ENCODE data around the gene HRG. TPM values are rescaled to one million over a fixed set of nuclear protein-coding genes. Genes with fewer than 3 reads are reported as not detected.

Gene HRG
- polyA plus RNA-seq, 1 donor from 2014 or later: not detected

DNA sequence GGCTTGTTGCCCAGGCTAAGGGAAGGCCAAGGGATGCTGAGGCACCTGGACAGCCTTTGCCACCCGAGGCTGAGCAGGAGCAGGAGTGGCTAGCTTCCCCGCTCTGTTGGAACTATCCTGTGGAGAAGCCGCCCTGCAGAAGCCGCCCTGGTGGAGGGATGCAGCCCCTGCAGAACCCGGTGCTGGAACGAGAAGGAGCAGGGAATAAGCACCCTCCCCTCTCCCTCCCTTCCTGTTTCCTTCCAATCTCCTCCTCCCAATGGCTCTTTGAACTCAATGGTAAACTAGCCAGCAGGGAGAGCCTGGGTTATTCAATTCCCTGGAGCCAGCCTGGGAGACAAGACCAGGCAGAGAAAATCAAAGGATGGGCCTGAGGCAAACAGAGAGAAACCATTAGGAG, 11.8 kb upstream of the HRG start:
- Histone ChIP-seq H3K27ac (ENCODE audit: low read length) (peak overlapping the region; percentile 49), H3K79me2 (replicated peaks; ENCODE audit: insufficient read depth, low read length) (no peaks in the 10 kb centered on the region), H3K4me2 (ENCODE audit: low read length) (no peak overlapping the region), H3K9me2 (ENCODE audit: insufficient read depth, low read length) (no peaks in the 10 kb centered on the region), H3K9ac (ENCODE audit: low read length) (no peak overlapping the region), H3F3A (ENCODE audit: insufficient read depth, low read length, poor library complexity, severe bottlenecking) (no peaks in the 10 kb centered on the region), H2AFZ (ENCODE audit: low read depth, low read length) (no peak overlapping the region), H3K9me3 (ENCODE audit: low read length) (no peaks in the 10 kb centered on the region), H4K20me1 (ENCODE audit: insufficient read depth) (no peaks in the 10 kb centered on the region), H3K27me3 (ENCODE audit: insufficient read depth, low read depth, low read length) (no peaks in the 10 kb centered on the region), H3K4me3 (ENCODE audit: low read length) (no peak overlapping the region), H3K36me3 (ENCODE audit: insufficient read depth, low read length) (no peaks in the 10 kb centered on the region)
- no peak for TF ChIP-seq TAF1 (IDR thresholded peaks at IDR 0.05; ENCODE audit: low read depth)
- TF ChIP-seq, protein P1, sequence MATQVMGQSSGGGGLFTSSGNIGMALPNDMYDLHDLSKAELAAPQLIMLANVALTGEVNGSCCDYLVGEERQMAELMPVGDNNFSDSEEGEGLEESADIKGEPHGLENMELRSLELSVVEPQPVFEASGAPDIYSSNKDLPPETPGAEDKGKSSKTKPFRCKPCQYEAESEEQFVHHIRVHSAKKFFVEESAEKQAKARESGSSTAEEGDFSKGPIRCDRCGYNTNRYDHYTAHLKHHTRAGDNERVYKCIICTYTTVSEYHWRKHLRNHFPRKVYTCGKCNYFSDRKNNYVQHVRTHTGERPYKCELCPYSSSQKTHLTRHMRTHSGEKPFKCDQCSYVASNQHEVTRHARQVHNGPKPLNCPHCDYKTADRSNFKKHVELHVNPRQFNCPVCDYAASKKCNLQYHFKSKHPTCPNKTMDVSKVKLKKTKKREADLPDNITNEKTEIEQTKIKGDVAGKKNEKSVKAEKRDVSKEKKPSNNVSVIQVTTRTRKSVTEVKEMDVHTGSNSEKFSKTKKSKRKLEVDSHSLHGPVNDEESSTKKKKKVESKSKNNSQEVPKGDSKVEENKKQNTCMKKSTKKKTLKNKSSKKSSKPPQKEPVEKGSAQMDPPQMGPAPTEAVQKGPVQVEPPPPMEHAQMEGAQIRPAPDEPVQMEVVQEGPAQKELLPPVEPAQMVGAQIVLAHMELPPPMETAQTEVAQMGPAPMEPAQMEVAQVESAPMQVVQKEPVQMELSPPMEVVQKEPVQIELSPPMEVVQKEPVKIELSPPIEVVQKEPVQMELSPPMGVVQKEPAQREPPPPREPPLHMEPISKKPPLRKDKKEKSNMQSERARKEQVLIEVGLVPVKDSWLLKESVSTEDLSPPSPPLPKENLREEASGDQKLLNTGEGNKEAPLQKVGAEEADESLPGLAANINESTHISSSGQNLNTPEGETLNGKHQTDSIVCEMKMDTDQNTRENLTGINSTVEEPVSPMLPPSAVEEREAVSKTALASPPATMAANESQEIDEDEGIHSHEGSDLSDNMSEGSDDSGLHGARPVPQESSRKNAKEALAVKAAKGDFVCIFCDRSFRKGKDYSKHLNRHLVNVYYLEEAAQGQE (IDR thresholded peaks at IDR 0.05; ENCODE audit: borderline replicate concordance): no peak
- TF ChIP-seq POLR2AphosphoS5 (IDR thresholded peaks at IDR 0.05): no peak
- TF ChIP-seq RAD21 (conservative IDR thresholded peaks at IDR 0.05): no peak
- no peak for TF ChIP-seq EZH2 (IDR thresholded peaks at IDR 0.05; ENCODE audit: borderline replicate concordance, insufficient read depth, low read length, poor library complexity, severe bottlenecking)
- TF ChIP-seq, protein P2, sequence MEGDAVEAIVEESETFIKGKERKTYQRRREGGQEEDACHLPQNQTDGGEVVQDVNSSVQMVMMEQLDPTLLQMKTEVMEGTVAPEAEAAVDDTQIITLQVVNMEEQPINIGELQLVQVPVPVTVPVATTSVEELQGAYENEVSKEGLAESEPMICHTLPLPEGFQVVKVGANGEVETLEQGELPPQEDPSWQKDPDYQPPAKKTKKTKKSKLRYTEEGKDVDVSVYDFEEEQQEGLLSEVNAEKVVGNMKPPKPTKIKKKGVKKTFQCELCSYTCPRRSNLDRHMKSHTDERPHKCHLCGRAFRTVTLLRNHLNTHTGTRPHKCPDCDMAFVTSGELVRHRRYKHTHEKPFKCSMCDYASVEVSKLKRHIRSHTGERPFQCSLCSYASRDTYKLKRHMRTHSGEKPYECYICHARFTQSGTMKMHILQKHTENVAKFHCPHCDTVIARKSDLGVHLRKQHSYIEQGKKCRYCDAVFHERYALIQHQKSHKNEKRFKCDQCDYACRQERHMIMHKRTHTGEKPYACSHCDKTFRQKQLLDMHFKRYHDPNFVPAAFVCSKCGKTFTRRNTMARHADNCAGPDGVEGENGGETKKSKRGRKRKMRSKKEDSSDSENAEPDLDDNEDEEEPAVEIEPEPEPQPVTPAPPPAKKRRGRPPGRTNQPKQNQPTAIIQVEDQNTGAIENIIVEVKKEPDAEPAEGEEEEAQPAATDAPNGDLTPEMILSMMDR (IDR thresholded peaks at IDR 0.05; ENCODE audit: poor library complexity, severe bottlenecking): no peak
- TF ChIP-seq SMC3 (conservative IDR thresholded peaks at IDR 0.05; ENCODE audit: poor library complexity): no peak
- TF ChIP-seq EP300 (conservative IDR thresholded peaks at IDR 0.05; ENCODE audit: poor library complexity, severe bottlenecking): no peak
- no peak for TF ChIP-seq MXI1 (conservative IDR thresholded peaks at IDR 0.05; ENCODE audit: poor library complexity, severe bottlenecking)

DNA sequence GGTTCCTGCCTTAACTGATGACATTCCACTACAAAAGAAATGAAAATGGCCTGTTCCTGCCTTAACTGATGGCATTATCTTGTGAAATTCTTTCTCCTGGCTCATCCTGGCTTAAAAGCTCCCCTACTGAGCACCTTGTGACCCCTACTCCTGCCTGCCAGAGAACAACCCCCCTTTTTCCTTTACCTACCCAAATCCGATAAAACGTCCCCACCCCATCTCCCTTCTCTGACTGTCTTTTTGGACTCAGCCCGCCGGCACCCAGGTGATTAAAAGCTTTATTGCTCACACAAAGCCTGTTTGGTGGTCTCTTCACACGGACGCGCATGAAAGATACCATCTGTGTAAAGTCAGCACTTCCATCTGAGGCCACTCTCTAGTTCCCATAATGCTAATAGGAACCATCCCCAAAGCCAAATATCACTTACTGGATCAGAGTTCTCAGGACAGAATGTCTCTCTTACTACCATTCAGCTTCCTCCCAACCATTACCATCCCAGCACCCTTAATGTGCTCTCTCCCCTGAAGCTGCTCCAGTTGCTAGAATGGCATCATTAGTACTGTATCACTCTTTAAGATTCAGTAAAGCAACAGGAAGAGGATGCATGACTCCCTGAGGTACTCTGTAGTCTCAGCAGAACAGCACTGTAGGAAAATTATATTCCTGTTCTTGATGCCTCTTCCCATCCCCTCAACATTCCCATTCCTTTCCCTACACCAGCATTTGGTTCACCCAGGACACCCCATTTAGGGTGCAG, 2.3 kb upstream of the HRG start:
- Histone ChIP-seq H4K20me1 (ENCODE audit: insufficient read depth) (no peaks in the 10 kb centered on the region), H2AFZ (ENCODE audit: low read depth, low read length) (no peak overlapping the region), H3K4me2 (ENCODE audit: low read length) (no peak overlapping the region), H3K9me3 (ENCODE audit: low read length) (no peaks in the 10 kb centered on the region), H3K9me2 (ENCODE audit: insufficient read depth, low read length) (no peaks in the 10 kb centered on the region), H3K27me3 (ENCODE audit: insufficient read depth, low read depth, low read length) (no peaks in the 10 kb centered on the region), H3K27ac (ENCODE audit: low read length) (no peak overlapping the region), H3K4me3 (ENCODE audit: low read length) (no peak overlapping the region), H3F3A (ENCODE audit: insufficient read depth, low read length, poor library complexity, severe bottlenecking) (peaks cover 4% of the 10 kb centered on the region), H3K9ac (ENCODE audit: low read length) (no peak overlapping the region), H3K36me3 (ENCODE audit: insufficient read depth, low read length) (no peaks in the 10 kb centered on the region), H3K79me2 (replicated peaks; ENCODE audit: insufficient read depth, low read length) (no peaks in the 10 kb centered on the region)
- TF ChIP-seq MXI1 (conservative IDR thresholded peaks at IDR 0.05; ENCODE audit: poor library complexity, severe bottlenecking) (no peak), RAD21 (conservative IDR thresholded peaks at IDR 0.05) (no peak), SMC3 (conservative IDR thresholded peaks at IDR 0.05; ENCODE audit: poor library complexity) (no peak), EP300 (conservative IDR thresholded peaks at IDR 0.05; ENCODE audit: poor library complexity, severe bottlenecking) (no peak)
